Myocyte (in vitro differentiated cells): ENCODE data around the gene CHAF1A. TPM values are rescaled to one million over a fixed set of nuclear protein-coding genes. Genes with fewer than 3 reads are reported as not detected.
A peak's percentile ranks its signal among the peaks of the same experiment; 100 is the strongest.

Experiments used
- DNase-seq: peaks from one replicate; pipeline ENCODE4 v3.0.0-alpha.2; 2012; ENCODE audit warnings: low read depth
- total RNA-seq: library from RNA; depleted of rRNA; stranded (reverse); fragments of >200 nt; gene quantifications from 2 replicates; pipeline ENCODE4 v1.2.3, GENCODE V29; 2014

CHAF1A gene
- total RNA-seq, 1 donor from 2014 or later, result 3.1 TPM

GRCh38 chr19:4376991-4377781, 25.3 kb upstream of the CHAF1A start:
- DNase-seq, result peak; percentile 96

GRCh38 chr19:4378886-4379285, 23.6 kb upstream of the CHAF1A start:
- no peak for DNase-seq

GRCh38 chr19:4379383-4380253, 22.8 kb upstream of the CHAF1A start:
- DNase-seq, result peak; percentile 97

- peak; percentile 84 for DNase-seq
These were observed 22.1 kb upstream of the CHAF1A start for GRCh38 chr19:4380254-4380727.

GRCh38 chr19:4385291-4386040, 17.0 kb upstream of the CHAF1A start:
- DNase-seq, result peak; percentile 12

GRCh38 chr19:4386041-4386782, 16.2 kb upstream of the CHAF1A start:
- DNase-seq, result peak; percentile 94

- DNase-seq, result peak; percentile 91
These were observed 13.9 kb upstream of the CHAF1A start for GRCh38 chr19:4388337-4389063.

GRCh38 chr19:4389064-4389375, 13.4 kb upstream of the CHAF1A start:
- no peak for DNase-seq

GRCh38 chr19:4389511-4390016, 12.9 kb upstream of the CHAF1A start:
- DNase-seq, result no peak

GRCh38 chr19:4390017-4390566, 12.3 kb upstream of the CHAF1A start:
- peak; percentile 34 for DNase-seq

- DNase-seq, result peak; percentile 64
These were observed 11.7 kb upstream of the CHAF1A start for GRCh38 chr19:4390567-4391305.

- peak; percentile 49 for DNase-seq
These were observed 11.1 kb upstream of the CHAF1A start for GRCh38 chr19:4391306-4391693.

- DNase-seq, result peak; percentile 93
These were observed 10.5 kb upstream of the CHAF1A start for GRCh38 chr19:4391701-4392483.

- DNase-seq, result peak; percentile 78
These were observed 8.4 kb upstream of the CHAF1A start for GRCh38 chr19:4393947-4394590.

- peak; percentile 75 for DNase-seq
These were observed 5.3 kb upstream of the CHAF1A start for GRCh38 chr19:4396949-4397783.

- peak; percentile 44 for DNase-seq
These were observed 2.7 kb upstream of the CHAF1A start for GRCh38 chr19:4399812-4400134.
